AG10803 (cell line): ENCODE results near the gene RGS6.

ENCODE experiments used
- DNase-seq: peaks from one replicate; pipeline ENCODE4 v3.0.0; 2010; ENCODE audit warnings: low read depth
- H3K4me3 ChIP-seq: 2 replicates; pipeline ENCODE4 v1.5.1; 2011; ENCODE audit warnings: mild to moderate bottlenecking, low read length, control low read depth
- TF ChIP-seq, protein P1 (sequence below): conservative IDR thresholded peaks from 2 replicates; pipeline ENCODE4 v1.5.1; 2011; ENCODE audit warnings: mild to moderate bottlenecking, low read length, control low read depth, inconsistent platforms

The RGS6 gene

DNA sequence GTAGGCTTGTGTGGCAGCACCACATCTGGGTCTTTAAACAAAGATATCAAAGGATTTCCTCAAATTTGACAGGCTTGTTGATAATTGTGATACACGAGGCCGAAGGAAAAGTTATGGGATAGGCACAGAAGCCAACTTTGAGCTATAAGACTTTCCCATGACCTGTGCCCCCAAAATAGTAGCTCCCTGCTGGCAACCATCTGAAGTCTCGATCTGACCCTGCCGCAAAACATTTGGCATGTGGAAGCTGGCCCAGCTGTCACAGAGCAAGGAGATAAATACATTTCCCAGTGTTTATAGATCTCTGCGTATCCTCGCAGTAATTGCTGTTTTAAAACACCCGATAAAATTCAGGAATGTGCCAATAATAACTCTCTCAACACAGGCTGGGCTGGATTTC is 26.4 kb upstream of the RGS6 start:
- DNase-seq: no peak
- H3K4me3 ChIP-seq: no peak overlapping the region
- TF ChIP-seq, protein P1, sequence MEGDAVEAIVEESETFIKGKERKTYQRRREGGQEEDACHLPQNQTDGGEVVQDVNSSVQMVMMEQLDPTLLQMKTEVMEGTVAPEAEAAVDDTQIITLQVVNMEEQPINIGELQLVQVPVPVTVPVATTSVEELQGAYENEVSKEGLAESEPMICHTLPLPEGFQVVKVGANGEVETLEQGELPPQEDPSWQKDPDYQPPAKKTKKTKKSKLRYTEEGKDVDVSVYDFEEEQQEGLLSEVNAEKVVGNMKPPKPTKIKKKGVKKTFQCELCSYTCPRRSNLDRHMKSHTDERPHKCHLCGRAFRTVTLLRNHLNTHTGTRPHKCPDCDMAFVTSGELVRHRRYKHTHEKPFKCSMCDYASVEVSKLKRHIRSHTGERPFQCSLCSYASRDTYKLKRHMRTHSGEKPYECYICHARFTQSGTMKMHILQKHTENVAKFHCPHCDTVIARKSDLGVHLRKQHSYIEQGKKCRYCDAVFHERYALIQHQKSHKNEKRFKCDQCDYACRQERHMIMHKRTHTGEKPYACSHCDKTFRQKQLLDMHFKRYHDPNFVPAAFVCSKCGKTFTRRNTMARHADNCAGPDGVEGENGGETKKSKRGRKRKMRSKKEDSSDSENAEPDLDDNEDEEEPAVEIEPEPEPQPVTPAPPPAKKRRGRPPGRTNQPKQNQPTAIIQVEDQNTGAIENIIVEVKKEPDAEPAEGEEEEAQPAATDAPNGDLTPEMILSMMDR: no peak

DNA sequence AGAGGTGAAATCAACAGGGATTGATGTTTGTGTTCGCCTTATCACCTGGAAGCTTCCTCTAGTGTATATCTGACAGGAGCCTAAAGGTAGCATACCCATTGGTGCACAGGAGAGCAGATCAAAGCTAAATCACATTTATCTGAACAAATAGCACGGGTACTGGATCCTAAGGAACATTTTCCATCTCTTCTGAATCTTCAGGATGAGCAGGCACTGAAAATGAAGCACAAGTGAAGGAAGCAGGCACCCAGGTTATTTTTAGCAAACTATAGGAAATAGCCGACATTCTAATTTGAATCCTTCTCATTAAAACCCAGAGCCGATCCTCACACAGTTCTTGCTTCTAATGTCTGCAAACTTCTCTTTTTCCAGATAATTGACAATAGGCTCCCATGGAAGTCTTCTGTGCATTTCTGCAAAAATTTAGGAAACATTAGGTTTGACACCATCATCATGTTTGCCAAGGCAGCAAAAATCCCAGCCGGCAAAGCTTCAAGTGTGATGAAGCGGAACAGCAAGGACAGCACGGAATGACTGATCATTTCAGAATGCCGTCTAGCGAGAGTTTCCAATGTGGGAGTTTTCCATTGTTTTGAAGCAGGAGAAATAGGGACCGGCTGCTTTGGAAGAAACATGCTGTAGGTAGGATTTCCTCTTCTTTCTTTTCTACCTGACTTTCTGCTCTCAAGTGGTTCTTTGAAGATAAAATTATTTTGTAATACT is 24.3 kb upstream of the RGS6 start:
- TF ChIP-seq, protein P1: no peak
- DNase-seq: no peak

DNA sequence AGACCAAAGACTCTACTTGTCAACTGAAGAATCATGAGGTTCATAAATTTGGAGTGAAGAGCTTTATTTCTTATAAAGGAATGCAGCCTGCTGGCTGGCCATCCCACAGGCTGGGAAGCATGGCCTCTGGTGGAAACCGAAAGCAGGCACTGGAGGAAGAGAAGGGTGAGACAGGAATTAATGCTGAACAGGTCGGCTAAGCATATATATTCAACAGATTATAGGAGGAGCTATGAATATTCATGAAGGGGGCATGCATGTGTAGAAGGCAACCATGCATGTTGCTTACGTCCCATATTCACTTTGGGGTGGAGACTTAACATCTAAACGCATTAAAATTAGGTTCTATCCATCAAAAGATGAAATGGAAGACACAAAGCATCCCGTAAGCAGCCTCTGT is 20.6 kb upstream of the RGS6 start:
- H3K4me3 ChIP-seq: no peak overlapping the region
- DNase-seq: no peak
- TF ChIP-seq, protein P1: no peak

More for the DNA sequence above, 24.3 kb upstream of the RGS6 start:
- H3K4me3 ChIP-seq: no peak overlapping the region

DNA sequence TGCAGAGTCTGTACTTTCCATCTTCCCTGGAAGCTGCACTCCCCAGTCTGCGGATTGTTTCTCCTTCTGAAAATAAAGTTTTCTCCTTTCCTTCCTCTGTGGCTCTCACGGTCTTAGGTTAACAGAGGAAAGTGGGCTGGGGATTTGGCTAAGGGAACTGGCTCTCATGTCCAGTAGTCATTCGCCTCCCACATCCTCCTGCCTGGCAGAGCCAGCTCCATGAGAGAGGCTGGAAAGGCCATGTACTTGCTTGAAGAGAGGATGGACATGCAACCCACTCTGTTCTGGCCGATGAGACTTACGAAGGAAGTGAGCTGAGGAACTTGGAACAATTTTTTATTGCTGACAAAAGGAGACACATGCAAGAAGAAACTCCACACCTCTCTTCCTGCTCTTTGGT is 18.9 kb upstream of the RGS6 start:
- no peak for DNase-seq
- H3K4me3 ChIP-seq: no peak overlapping the region
- TF ChIP-seq, protein P1: no peak

DNA sequence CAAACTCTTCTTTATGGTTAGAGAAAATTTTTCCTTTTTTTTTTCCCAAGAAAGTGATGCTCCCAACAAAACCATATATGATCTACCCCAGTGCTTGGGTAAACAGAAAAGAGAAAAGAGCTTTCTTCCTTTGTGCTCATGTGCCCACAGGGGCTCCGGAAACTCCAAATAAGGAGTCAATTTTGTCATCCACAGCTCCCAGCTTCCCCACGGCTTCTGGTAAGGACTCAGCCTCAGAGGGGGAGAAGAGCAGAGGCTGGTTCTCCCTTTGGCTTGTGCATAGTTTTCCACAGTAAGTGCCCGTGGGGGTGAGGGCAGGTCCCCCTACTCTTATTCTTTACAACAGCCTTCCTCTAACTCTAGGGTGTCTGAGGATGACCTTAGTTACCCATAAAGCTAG is 13.3 kb upstream of the RGS6 start:
- no peak for DNase-seq
- H3K4me3 ChIP-seq: no peak overlapping the region
- TF ChIP-seq, protein P1: no peak

DNA sequence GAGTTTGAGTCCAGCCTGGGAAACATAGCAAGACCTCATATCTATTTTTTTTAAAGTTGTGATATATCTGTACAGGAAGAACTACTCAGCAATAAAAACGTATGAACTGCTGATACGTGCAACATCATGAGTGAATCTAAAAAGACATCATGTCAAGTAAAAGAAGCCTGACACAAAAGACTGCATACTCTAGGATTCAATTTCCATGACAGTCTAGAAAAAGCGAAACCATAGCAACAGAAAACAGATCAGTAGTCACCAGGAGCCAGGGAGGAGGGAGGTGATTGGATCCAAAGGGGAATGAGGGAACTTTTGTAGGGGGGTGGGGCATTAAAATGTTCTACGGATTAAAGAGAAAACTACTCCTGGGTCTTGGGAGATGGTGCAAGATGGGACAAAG is 8.7 kb upstream of the RGS6 start:
- TF ChIP-seq, protein P1: no peak
- no peak for DNase-seq
- H3K4me3 ChIP-seq: no peak overlapping the region

DNA sequence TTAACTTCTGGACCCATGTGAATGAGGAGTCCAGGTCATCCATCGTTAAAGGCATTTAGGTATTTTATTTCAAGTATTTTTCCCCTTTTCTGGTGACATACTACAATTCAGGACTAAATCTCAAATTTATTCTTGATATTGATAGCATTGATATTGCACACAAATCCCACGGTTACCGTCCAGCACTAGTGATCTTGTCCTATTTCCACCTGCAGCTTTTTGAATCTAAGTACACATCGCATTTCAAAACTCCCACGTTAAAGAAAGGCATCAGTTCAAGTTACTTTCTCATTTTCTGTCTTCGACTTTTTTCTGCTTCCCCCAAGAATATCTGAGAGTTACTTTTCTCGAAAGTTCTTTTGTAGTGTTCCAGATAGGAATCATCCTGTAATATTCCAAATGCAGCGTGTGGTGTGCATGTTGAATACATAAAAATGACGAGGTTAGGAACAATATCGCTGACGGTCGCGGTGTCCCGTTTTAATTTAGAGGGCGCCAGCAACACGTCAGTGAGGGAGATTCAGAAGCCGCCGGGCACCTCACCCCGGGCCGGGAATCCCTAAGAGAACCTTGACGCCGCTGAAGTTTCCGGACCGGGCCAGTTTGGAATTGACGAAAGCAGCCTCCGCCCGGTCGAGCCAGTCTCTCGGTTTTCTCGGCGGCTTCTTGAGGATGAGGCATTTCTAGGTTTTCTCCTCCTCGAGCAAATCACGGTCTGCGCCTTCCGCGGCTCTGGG is 569 bp upstream of the RGS6 start:
- no peak for DNase-seq
- no peak overlapping the region for H3K4me3 ChIP-seq
- TF ChIP-seq, protein P1: no peak
